Hepatocyte (in vitro differentiated cells): Measurements from ENCODE around the gene DLX5.

ENCODE experiments used
- CTCF ChIP-seq: fragments of 200-600 bp; sonication (generic); IDR thresholded peaks from 2 replicates; pipeline ENCODE4 v1.5.1; 2016; ENCODE audit warnings: antibody characterized with exemption, mild to moderate bottlenecking; ENCODE audit not compliant: poor library complexity
- EZH2 ChIP-seq: fragments of 200-600 bp; sonication (generic); IDR thresholded peaks from 2 replicates; pipeline ENCODE4 v1.6.1; 2016; ENCODE audit warnings: antibody characterized with exemption, mild to moderate bottlenecking, borderline replicate concordance
- EZH2phosphoT487 ChIP-seq: fragments of 200-600 bp; sonication (generic); IDR thresholded peaks from one replicate; pipeline ENCODE4 v1.6.1; 2018; ENCODE audit warnings: antibody characterized with exemption, mild to moderate bottlenecking, low read depth, moderate library complexity; ENCODE audit not compliant: unreplicated experiment, severe bottlenecking

GRCh38 chr7:96970739-96971138, 53.9 kb downstream of the DLX5 start:
- TF ChIP-seq EZH2 (no peak), CTCF (no peak), EZH2phosphoT487 (no peak)
